BE2C (cell line): ENCODE data around the gene INPP5A.

Source experiments
- DNase-seq: peaks from one replicate; pipeline ENCODE4 v3.0.0-alpha.2; 2020
- H3K27me3 ChIP-seq: fragments of 250-450 bp; sonication (Bioruptor Pico); 2 replicates; pipeline ENCODE4 v1.5.1; 2020; ENCODE audit warnings: mild to moderate bottlenecking
- H3K36me3 ChIP-seq: fragments of 250-450 bp; sonication (Bioruptor Pico); 2 replicates; pipeline ENCODE4 v1.5.1; 2020; ENCODE audit warnings: mild to moderate bottlenecking
- H3K4me1 ChIP-seq: fragments of 250-450 bp; sonication (Bioruptor Pico); 2 replicates; pipeline ENCODE4 v1.5.1; 2020
- H3K4me3 ChIP-seq: 2 replicates; pipeline ENCODE4 v1.5.1; 2011; ENCODE audit warnings: low read depth, low read length
- H3K9me3 ChIP-seq: fragments of 250-450 bp; sonication (Bioruptor Pico); 2 replicates; pipeline ENCODE4 v1.5.1; 2020
- CTCF ChIP-seq: IDR thresholded peaks from 2 replicates; pipeline ENCODE4 v1.5.1; 2012; ENCODE audit warnings: mild to moderate bottlenecking, low read depth, low read length

INPP5A gene

GRCh38 chr10:132591166-132591971, 53.8 kb downstream of the INPP5A start:
- DNase-seq: no peak
- Histone ChIP-seq H3K36me3 (no peaks in the 10 kb centered on the region), H3K4me1 (no peaks in the 10 kb centered on the region), H3K9me3 (no peaks in the 10 kb centered on the region), H3K27me3 (no peaks in the 10 kb centered on the region), H3K4me3 (no peak overlapping the region)
- no peak for TF ChIP-seq CTCF

GRCh38 chr10:132592790-132593383, 55.3 kb downstream of the INPP5A start:
- Histone ChIP-seq H3K4me1 (no peaks in the 10 kb centered on the region), H3K27me3 (no peaks in the 10 kb centered on the region), H3K36me3 (no peaks in the 10 kb centered on the region), H3K9me3 (no peaks in the 10 kb centered on the region), H3K4me3 (no peak overlapping the region)
- no peak for DNase-seq
- no peak for TF ChIP-seq CTCF

GRCh38 chr10:132593389-132593788, 55.8 kb downstream of the INPP5A start:
- H3K9me3 ChIP-seq: no peaks in the 10 kb centered on the region
- no peaks in the 10 kb centered on the region for H3K27me3 ChIP-seq
- H3K36me3 ChIP-seq: no peaks in the 10 kb centered on the region
- H3K4me3 ChIP-seq: no peak overlapping the region
- 0 out of 2 replicates have a peak, but pooled peaks cover 2% of the 10 kb centered on the region for H3K4me1 ChIP-seq
- no peak for DNase-seq
- TF ChIP-seq CTCF: no peak

GRCh38 chr10:132593900-132594876, 56.6 kb downstream of the INPP5A start:
- Histone ChIP-seq H3K27me3 (no peaks in the 10 kb centered on the region), H3K36me3 (no peaks in the 10 kb centered on the region), H3K4me1 (0 out of 2 replicates have a peak, but pooled peaks cover 3% of the 10 kb centered on the region), H3K9me3 (no peaks in the 10 kb centered on the region), H3K4me3 (no peak overlapping the region)
- no peak for DNase-seq
- no peak for TF ChIP-seq CTCF

GRCh38 chr10:132595021-132595420, 57.4 kb downstream of the INPP5A start:
- Histone ChIP-seq H3K27me3 (no peaks in the 10 kb centered on the region), H3K4me1 (0 out of 2 replicates have a peak, but pooled peaks cover 3% of the 10 kb centered on the region), H3K36me3 (no peaks in the 10 kb centered on the region), H3K9me3 (no peaks in the 10 kb centered on the region), H3K4me3 (no peak overlapping the region)
- no peak for DNase-seq
- no peak for TF ChIP-seq CTCF
